ENCODE data around the gene APBA3.

The APBA3 gene
- 46.7 to 53.1 reads per million in 2 donors for total RNA-seq

DNA sequence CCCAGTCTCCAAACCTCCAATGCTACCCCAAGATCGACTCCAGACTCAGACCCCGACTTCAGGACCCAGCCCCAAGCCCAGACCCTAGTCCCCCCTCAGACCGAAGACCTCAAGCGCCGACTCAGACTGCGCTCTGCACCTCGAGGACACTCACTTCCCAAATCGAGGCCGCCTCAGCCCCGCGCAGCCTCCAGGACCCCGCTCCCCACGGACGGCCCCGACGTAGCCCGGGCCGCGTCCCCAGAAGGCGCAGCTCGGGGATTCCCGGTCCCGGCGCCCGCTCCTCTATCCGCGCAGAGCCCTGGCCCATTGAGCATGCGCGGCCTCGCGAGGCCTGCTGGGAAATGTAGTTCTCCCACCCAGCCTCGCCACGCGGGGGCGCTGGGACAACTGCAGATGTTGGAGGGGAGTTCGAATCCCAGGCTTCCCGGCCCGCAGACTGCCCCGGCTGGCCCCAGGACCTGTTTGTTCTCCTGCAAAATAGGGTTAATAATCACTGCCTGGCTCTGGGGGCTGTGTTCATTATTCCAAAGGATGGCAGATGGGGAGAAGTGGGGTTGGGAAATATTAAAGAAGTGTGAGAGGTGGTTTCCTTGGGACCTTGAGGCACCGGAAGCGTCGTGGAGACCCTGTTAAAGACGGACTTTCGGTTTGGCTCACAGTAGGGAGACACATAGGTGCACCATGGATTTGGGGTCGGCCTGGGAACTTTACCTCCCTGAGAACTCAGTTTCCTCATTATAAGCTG, at the start of gene APBA3:
Gene APBA3, minus strand, starts transcription at position 311 of the 748 bp plus-strand sequence. CDS start 1,428 bp downstream, outside the sequence.
- DNase-seq, result peak; percentile 95

- DNase-seq, result no peak
Measured at GRCh38 chr19:3810708-3811355, 49.3 kb upstream of the APBA3 start.

DNA sequence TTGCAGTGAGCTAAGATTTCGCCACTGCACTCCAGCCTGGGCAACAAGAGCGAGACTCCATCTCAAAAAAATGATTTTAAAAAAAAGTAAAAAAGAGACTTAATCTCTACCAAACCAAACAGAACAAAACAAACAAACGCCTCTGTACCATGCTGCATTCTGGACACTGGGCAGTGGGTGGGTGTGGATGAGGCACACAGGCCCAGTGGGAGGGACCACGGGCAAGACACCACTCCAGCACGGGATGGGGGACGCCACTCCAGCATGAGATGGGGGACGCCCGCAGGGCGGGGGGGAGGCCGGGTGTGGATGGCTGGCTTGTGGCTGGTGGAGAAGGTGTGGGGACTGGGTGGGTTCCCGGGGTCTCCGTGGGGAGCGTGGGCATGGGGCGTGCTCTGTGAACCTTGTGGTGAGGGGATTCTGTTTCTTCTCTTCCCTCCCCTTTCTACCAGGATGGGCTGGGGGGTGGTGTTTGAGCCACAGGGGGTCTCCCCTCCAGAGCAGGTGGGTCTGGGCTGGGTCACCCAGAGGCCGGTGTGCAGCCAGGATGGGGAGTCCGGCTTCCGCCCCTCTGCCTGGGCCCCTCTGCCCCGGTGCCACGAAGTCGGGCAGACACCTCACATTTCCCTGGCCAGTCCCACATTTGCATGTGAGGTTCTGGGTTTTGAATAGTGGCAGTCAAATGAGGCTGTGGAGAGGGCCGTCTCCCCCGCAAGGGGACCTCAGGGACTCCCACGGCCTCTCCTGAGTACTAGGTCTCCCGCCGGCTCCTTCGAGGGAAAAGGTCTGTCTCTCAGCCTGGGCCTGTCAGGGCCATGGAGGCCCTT, 48.6 kb upstream of the APBA3 start:
- no peak for DNase-seq

- no peak for DNase-seq
Measured at GRCh38 chr19:3808420-3809143, 47.1 kb upstream of the APBA3 start.

GRCh38 chr19:3807574-3808354, 46.3 kb upstream of the APBA3 start:
- DNase-seq, result no peak

- DNase-seq, result no peak
Measured at GRCh38 chr19:3807131-3807480, 45.6 kb upstream of the APBA3 start.

- no peak for DNase-seq
Measured at GRCh38 chr19:3805859-3806258, 44.4 kb upstream of the APBA3 start.

- DNase-seq, result no peak
Measured at GRCh38 chr19:3804429-3804828, 42.9 kb upstream of the APBA3 start.

DNA sequence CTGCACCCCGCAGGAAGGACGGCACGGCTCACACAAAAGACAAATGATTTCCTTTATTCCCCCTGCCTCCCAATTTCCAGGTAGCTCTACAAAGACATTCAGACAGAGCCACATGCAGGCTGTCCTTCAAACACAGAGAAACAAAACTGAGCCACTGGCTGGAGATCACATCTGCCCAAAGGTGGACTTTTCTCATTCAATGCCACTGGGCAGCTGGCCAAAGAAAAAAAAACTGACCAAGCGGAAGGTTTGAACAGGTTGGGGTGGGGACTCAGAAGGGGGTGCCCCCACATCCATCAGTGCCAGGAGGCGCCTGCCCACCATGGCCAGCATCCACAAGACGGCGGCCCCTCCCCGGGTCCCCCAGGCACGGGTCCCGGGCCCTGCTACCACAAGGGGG, 42.5 kb upstream of the APBA3 start:
- DNase-seq, result no peak

- DNase-seq, result no peak
Measured at GRCh38 chr19:3803114-3803888, 41.8 kb upstream of the APBA3 start.

- peak; percentile 48 for DNase-seq
Measured at GRCh38 chr19:3801412-3802096, 40.1 kb upstream of the APBA3 start.

DNA sequence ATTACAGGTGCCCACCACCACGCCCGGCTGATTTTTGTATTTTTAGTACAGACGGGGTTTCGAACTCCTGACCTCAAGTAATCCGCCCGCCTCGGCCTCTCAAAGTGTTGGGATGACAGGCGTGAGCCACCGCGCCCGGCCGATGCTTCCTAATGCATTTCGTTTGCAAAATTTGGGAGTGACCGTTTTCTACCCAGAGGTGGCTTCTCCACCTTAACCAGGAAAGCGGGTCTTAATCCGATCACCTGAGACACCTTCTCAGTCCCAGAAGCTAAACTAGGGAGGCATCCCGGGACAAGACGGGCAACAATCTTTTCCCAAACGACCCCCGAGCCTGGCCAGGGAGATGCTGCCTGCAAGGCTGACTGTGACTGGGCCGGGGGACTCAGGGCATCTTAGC, 39.5 kb upstream of the APBA3 start:
- no peak for DNase-seq

DNA sequence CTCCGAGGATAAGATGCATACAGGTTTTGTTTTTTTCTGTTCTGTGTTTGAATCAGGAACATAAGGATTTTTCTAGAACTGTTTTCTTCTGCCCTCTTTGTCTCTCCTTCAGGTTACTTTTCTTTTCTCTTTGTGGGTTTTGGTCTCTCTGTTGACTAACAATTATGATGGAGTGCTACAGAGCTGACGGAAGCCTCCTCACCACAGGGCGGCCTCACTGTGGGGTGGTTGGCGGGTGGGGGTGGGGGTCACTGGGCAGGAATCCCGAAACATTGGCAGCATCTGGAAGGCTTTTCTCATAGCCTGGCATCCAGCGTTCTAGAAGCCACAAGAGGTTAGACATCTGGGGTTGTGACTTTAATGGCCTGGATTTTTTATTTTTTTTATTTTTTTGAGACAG, 36.6 kb upstream of the APBA3 start:
- DNase-seq, result peak; percentile 23

DNA sequence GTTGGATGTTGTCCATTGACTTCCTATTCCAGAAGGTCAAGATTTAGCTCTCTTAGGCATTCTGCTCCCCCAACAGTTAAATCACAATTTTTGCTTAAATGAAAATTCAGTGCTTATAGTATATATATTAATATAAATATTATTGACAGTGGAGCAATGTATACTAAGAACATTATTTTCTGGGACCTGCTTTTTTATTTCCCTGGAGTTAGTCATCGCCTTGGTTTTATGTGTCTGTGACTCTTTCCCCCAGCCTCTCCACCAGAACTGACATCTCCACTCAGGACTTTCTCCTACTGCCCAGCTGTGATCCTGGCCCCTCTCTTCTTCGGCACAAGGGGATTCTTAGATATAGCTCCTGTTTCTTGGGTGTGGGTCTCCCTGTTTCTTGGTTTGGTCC, 34.9 kb upstream of the APBA3 start:
- DNase-seq, result no peak

DNA sequence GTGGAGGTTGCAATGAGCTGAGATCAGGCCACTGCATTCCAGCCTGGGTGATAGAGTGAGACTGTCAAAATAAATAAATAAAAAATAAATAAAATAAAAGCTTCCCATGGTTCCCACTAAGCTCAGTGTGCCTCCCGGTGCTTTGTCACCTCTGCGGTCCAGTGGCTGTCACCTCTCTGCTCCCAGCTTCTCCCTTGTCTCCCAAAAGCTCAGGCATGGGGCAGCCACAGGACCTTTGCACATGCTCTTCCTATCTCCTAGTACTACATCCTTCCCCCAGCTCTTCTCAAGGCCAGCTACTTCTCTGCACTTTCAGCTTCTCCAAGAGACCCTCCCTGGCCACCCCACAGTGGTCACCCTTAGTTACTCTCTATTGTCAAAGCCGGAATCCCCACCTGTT, 32.3 kb upstream of the APBA3 start:
- no peak for DNase-seq

DNA sequence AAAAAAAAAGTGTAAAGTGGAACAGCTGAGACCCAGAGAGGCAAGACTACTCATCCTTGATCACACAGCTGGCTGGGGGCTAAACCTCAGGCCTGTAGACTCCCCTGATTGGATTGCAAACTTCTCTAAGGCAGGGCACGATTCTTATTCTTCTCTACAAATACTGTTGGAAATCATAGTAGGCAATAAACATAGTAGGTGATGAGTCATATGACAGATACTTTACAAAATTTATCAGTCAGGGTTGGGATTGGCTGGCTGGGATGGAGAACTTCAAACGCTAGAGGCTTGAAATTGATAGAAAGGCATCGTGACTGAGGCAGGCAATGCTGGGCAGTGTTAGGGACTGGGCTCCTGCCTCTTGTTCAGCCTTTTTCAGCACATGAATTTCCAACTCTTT, 30.6 kb upstream of the APBA3 start:
- DNase-seq, result no peak

DNA sequence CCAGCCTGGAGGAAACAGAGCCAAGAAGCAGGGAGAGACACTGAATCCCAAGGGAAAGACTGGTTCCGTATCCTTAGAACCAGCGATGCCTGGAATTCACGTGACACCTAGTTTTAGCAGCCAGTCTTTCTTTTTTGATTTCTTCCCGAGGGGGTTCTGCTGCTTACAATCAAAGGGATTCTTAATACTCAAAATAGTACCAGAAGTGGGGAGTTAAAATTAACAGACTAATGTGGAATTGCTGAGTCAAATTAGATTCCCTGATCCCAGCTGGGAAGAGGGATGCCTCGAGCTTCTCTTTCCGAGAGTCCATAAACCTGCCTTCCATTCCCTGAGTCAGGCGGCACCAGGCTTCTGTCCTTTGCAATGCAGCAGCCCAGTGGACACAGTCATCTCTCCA, 29.4 kb upstream of the APBA3 start:
- DNase-seq, result no peak

DNA sequence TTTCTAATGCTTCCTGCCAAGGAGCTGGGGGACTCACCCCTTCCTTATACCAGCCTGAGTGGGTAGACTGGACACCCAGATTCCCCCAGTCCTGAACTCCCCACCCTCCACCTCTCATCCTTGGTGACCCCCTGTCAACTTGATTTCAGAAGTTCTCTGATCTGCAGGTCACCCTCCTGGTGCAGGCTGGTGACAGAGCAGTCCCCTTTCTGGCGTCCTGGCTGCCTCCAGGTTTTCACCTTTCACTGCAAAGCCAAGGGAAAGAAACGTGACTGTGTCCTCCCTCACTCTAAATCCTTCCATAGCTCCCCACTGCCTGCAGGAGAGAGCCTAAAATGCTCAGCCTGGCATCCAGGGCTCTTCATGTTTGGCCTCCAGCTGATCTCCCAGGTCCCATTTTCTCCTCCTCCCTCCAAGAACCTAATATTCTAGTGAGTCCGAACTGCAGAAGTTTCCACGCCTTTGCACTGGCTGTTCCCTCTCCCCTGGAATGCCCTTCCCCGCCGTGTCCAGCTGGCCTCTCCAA, 28.8 kb upstream of the APBA3 start:
- no peak for DNase-seq

DNA sequence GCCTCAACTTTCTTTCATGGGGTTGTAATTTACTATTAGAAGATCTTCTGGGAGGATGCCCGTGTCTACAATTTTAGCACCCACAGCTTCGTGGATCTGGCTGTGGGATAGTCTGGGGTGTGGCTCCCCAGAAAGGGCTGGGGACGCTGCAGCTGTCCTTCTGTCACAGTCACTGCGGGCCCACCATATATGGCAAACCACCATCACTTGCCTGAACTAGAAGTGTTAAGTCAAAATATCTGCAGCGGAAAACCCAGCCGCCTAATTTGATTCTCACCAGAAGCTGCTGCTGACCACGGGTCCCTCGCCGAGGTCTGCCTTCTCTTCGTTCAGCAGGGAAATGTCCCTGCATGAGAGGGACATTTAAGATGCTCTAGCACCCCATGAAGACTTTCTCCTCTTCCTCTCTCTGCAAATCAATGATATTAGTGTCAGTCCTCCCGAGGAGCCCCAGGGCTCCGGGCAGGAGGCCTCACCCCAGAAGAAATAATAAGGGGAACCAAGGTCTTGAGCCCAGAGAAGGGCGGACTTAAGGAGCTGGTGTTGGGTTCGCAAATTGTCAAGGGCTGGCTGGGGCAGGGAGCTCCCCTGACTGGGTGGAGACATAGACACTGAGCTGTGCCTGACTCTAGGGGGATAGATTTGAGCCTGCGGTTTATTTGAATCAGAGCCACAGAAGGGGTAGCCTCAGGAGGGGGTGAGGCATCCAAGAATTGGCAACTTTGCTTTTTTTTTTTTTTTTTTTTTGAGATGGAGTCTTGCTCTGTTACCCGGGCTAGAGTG, 27.7 kb upstream of the APBA3 start:
- no peak for DNase-seq

All from T-helper 9 cell (primary cell).